ENCODE measurements around the gene RAB17. TPM values are rescaled to one million over a fixed set of nuclear protein-coding genes. Genes with fewer than 3 reads are reported as not detected.

Gene RAB17
- total RNA-seq, 1 experiment from 2014 or later, result 1.3 TPM

DNA sequence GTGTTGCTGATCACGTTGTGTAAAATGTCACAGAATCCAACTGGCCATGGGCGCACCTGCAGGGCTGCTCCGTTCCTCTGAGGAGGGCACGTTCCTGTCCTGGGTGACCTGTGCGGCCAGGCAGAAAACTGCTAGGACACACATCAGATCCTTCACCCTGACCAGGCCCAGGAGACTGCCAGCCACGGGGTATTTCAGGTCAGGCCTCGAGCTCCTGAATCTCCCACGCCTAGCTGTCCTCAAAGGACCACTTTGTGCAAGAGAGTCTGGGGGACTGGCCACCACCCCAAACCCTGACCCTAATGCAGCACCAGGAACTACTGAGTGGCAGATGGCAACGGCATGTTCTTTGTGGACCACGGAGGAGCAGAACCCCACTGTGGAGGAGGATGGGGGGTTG is 13.1 kb downstream of the RAB17 start:
- no peak overlapping the region for H3K9ac ChIP-seq (ENCODE audit: low read length)
- no peaks in the 10 kb centered on the region for H3K36me3 ChIP-seq (ENCODE audit: insufficient read depth, low read length)
- H3K9me2 ChIP-seq (replicated peaks; ENCODE audit: insufficient read depth, low read length), result no peaks in the 10 kb centered on the region
- H3K27me3 ChIP-seq (ENCODE audit: low read length), result no peaks in the 10 kb centered on the region
- H3K4me1 ChIP-seq (ENCODE audit: low read length), result no peaks in the 10 kb centered on the region
- no peaks in the 10 kb centered on the region for H3K9me3 ChIP-seq (ENCODE audit: low read length)
- no peak overlapping the region for H3K4me2 ChIP-seq (ENCODE audit: low read depth, low read length, poor library complexity, severe bottlenecking)
- no peaks in the 10 kb centered on the region for H3K79me2 ChIP-seq (ENCODE audit: low read length)
- no peaks in the 10 kb centered on the region for H4K20me1 ChIP-seq (ENCODE audit: insufficient read depth, low read depth, low read length)
- no peak overlapping the region for H3K4me3 ChIP-seq (ENCODE audit: low read length)
- no peak for DNase-seq
- H2AFZ ChIP-seq (ENCODE audit: low read length), result no peak overlapping the region
- H3K27ac ChIP-seq (ENCODE audit: low read length), result no peak overlapping the region

DNA sequence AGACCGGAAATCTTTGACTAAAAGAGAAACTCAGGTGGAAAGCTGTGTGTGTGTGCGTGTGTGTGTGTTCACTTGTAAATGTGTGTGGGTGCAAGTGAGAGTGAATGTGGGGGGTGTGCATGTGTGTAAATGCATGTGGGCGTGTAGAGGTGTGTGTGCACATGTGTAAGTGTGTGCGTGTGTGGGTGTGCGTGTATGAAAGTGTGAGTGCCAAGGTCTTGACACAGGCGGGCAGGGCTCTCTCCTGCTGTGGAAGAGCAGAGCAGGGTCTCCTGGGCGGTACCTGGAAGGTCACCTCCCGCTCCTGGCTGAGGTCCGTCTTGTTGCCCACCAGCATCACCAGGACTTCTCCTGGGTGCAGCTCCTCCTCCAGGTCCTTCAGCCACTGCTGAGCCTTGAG is 13.6 kb downstream of the RAB17 start:
- H3K9me2 ChIP-seq (replicated peaks; ENCODE audit: insufficient read depth, low read length), result no peaks in the 10 kb centered on the region
- no peaks in the 10 kb centered on the region for H3K36me3 ChIP-seq (ENCODE audit: insufficient read depth, low read length)
- no peak overlapping the region for H3K4me2 ChIP-seq (ENCODE audit: low read depth, low read length, poor library complexity, severe bottlenecking)
- H3K4me3 ChIP-seq (ENCODE audit: low read length), result no peak overlapping the region
- no peaks in the 10 kb centered on the region for H3K27me3 ChIP-seq (ENCODE audit: low read length)
- DNase-seq, result no peak
- no peaks in the 10 kb centered on the region for H3K4me1 ChIP-seq (ENCODE audit: low read length)
- H4K20me1 ChIP-seq (ENCODE audit: insufficient read depth, low read depth, low read length), result no peaks in the 10 kb centered on the region
- H3K27ac ChIP-seq (ENCODE audit: low read length), result no peak overlapping the region
- H3K9me3 ChIP-seq (ENCODE audit: low read length), result no peaks in the 10 kb centered on the region
- no peak overlapping the region for H3K9ac ChIP-seq (ENCODE audit: low read length)
- no peak overlapping the region for H2AFZ ChIP-seq (ENCODE audit: low read length)
- no peaks in the 10 kb centered on the region for H3K79me2 ChIP-seq (ENCODE audit: low read length)

- H3K36me3 ChIP-seq (ENCODE audit: insufficient read depth, low read length), result no peaks in the 10 kb centered on the region
- H3K4me2 ChIP-seq (ENCODE audit: low read depth, low read length, poor library complexity, severe bottlenecking), result no peak overlapping the region
- H3K27ac ChIP-seq (ENCODE audit: low read length), result no peak overlapping the region
- no peaks in the 10 kb centered on the region for H3K4me1 ChIP-seq (ENCODE audit: low read length)
- H3K9ac ChIP-seq (ENCODE audit: low read length), result no peak overlapping the region
- H3K79me2 ChIP-seq (ENCODE audit: low read length), result no peaks in the 10 kb centered on the region
- no peaks in the 10 kb centered on the region for H4K20me1 ChIP-seq (ENCODE audit: insufficient read depth, low read depth, low read length)
- H3K9me2 ChIP-seq (replicated peaks; ENCODE audit: insufficient read depth, low read length), result no peaks in the 10 kb centered on the region
- no peak overlapping the region for H2AFZ ChIP-seq (ENCODE audit: low read length)
- H3K27me3 ChIP-seq (ENCODE audit: low read length), result no peaks in the 10 kb centered on the region
- no peaks in the 10 kb centered on the region for H3K9me3 ChIP-seq (ENCODE audit: low read length)
- no peak for DNase-seq
- no peak overlapping the region for H3K4me3 ChIP-seq (ENCODE audit: low read length)
These were observed 14.4 kb downstream of the RAB17 start for GRCh38 chr2:237575869-237576862.

DNA sequence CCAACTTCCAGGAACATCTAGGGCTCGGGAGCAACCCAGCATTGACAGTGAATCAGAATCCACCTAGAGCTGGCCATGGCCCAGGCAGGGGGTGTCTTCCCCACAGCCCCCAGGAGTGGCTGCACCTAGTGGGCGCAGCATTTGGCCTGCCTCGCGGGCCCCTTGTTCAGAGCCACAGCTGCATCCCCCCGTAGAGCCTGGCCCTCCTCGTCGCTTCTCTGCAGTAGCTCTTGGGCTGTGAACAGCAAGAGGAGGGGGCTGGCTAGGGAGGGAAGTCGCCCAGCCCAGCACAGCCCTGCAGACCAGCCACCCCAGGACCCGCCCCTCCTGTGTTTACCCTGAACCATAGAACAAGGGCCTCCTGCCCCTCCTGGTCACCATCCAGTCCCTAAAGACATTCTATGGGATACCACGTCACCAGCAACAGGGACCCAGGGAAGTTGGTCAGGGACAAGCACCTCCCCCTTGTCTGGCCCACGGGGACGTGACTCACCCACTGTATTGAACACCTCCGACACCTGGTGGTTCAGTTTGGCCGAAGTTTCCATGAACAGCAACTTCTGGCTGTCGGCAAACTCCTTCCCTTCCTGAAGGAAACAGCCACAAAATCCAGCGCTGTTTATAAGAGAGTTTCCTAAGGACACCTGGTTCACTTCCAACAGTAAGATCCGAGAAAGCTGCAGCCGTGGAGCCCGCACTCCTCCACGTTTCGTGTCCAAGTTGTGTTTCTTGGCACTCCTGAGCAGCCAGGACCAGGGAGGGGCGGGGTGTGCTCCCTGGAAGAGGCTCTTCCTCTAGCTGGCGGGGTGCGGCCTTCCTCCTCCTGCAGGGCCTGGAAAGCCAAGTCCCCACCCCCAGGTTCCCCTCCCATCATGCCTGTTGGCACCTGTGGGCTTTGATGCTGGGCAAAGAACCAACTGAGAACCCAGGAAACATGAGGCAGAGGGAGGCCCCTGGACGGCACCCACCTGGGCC is 15.4 kb downstream of the RAB17 start:
- H3K36me3 ChIP-seq (ENCODE audit: insufficient read depth, low read length), result no peaks in the 10 kb centered on the region
- H4K20me1 ChIP-seq (ENCODE audit: insufficient read depth, low read depth, low read length), result no peaks in the 10 kb centered on the region
- H3K79me2 ChIP-seq (ENCODE audit: low read length), result no peaks in the 10 kb centered on the region
- no peak overlapping the region for H3K4me2 ChIP-seq (ENCODE audit: low read depth, low read length, poor library complexity, severe bottlenecking)
- no peak for DNase-seq
- H2AFZ ChIP-seq (ENCODE audit: low read length), result no peak overlapping the region
- H3K9ac ChIP-seq (ENCODE audit: low read length), result no peak overlapping the region
- no peaks in the 10 kb centered on the region for H3K27me3 ChIP-seq (ENCODE audit: low read length)
- no peaks in the 10 kb centered on the region for H3K9me2 ChIP-seq (replicated peaks; ENCODE audit: insufficient read depth, low read length)
- no peaks in the 10 kb centered on the region for H3K9me3 ChIP-seq (ENCODE audit: low read length)
- no peak overlapping the region for H3K27ac ChIP-seq (ENCODE audit: low read length)
- H3K4me1 ChIP-seq (ENCODE audit: low read length), result no peaks in the 10 kb centered on the region
- no peak overlapping the region for H3K4me3 ChIP-seq (ENCODE audit: low read length)

- Histone ChIP-seq H3K27me3 (ENCODE audit: low read length) (no peaks in the 10 kb centered on the region), H3K79me2 (ENCODE audit: low read length) (no peaks in the 10 kb centered on the region), H3K4me2 (ENCODE audit: low read depth, low read length, poor library complexity, severe bottlenecking) (no peak overlapping the region), H3K9me2 (replicated peaks; ENCODE audit: insufficient read depth, low read length) (no peaks in the 10 kb centered on the region), H3K36me3 (ENCODE audit: insufficient read depth, low read length) (no peaks in the 10 kb centered on the region), H3K4me1 (ENCODE audit: low read length) (no peaks in the 10 kb centered on the region), H3K9me3 (ENCODE audit: low read length) (no peaks in the 10 kb centered on the region), H4K20me1 (ENCODE audit: insufficient read depth, low read depth, low read length) (no peaks in the 10 kb centered on the region), H2AFZ (ENCODE audit: low read length) (no peak overlapping the region), H3K4me3 (ENCODE audit: low read length) (no peak overlapping the region), H3K9ac (ENCODE audit: low read length) (no peak overlapping the region), H3K27ac (ENCODE audit: low read length) (no peak overlapping the region)
- DNase-seq, result no peak
These were observed 16.1 kb downstream of the RAB17 start for GRCh38 chr2:237574467-237574866.

DNA sequence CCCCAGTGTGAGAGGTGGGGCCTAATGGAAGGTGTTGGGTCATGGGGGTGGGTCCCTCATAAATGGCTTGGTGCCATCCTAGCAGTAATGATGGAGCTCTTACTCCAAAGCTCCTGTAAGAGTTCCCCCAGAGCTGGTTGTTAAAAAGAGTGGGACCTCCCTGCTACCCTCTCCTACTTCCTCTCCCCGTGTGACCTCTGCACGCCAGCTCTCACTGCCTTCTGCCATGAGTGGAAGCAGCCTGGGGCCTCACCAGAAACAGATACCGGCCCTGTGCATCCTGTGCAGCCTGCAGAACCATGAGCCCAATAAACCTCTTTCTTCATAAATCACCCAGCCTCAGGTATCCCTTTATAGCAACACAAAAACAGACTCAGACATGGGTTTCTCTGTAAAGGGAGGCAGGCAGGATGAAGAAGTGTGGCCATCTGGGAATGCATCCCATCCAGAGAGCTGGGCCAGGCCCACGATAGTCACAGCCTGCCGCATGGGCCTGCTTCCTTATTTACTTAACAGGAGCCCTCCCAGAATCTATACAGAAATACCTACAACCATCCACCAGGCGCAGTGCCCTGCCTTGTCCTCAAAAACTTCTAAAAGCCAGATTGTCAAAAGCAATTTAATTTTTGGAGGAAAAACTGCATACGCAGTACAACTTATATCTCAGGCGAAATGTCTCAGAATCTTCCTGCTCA is 16.7 kb downstream of the RAB17 start:
- Histone ChIP-seq H3K4me2 (ENCODE audit: low read depth, low read length, poor library complexity, severe bottlenecking) (no peak overlapping the region), H3K9me3 (ENCODE audit: low read length) (no peaks in the 10 kb centered on the region), H3K4me3 (ENCODE audit: low read length) (no peak overlapping the region), H3K9me2 (replicated peaks; ENCODE audit: insufficient read depth, low read length) (no peaks in the 10 kb centered on the region), H3K9ac (ENCODE audit: low read length) (no peak overlapping the region), H3K27ac (ENCODE audit: low read length) (no peak overlapping the region), H3K36me3 (ENCODE audit: insufficient read depth, low read length) (no peaks in the 10 kb centered on the region), H3K27me3 (ENCODE audit: low read length) (no peaks in the 10 kb centered on the region), H3K79me2 (ENCODE audit: low read length) (no peaks in the 10 kb centered on the region), H2AFZ (ENCODE audit: low read length) (no peak overlapping the region), H3K4me1 (ENCODE audit: low read length) (no peaks in the 10 kb centered on the region), H4K20me1 (ENCODE audit: insufficient read depth, low read depth, low read length) (no peaks in the 10 kb centered on the region)
- no peak for DNase-seq

- no peak overlapping the region for H2AFZ ChIP-seq (ENCODE audit: low read length)
- H3K9me2 ChIP-seq (replicated peaks; ENCODE audit: insufficient read depth, low read length), result no peaks in the 10 kb centered on the region
- H3K27ac ChIP-seq (ENCODE audit: low read length), result no peak overlapping the region
- H3K4me2 ChIP-seq (ENCODE audit: low read depth, low read length, poor library complexity, severe bottlenecking), result no peak overlapping the region
- no peak overlapping the region for H3K9ac ChIP-seq (ENCODE audit: low read length)
- no peaks in the 10 kb centered on the region for H3K79me2 ChIP-seq (ENCODE audit: low read length)
- no peaks in the 10 kb centered on the region for H3K36me3 ChIP-seq (ENCODE audit: insufficient read depth, low read length)
- no peaks in the 10 kb centered on the region for H3K9me3 ChIP-seq (ENCODE audit: low read length)
- H3K27me3 ChIP-seq (ENCODE audit: low read length), result no peaks in the 10 kb centered on the region
- no peaks in the 10 kb centered on the region for H4K20me1 ChIP-seq (ENCODE audit: insufficient read depth, low read depth, low read length)
- H3K4me1 ChIP-seq (ENCODE audit: low read length), result no peaks in the 10 kb centered on the region
- DNase-seq, result no peak
- H3K4me3 ChIP-seq (ENCODE audit: low read length), result no peak overlapping the region
These were observed 17.8 kb downstream of the RAB17 start for GRCh38 chr2:237572742-237573101.

All from Karpas-422 (cell line).